GM18511 (cell line): ENCODE results near the gene C8G.

ENCODE experiments used
- ATAC-seq: cut with Tn5 transposase; IDR thresholded peaks from one replicate; pipeline ENCODE4 v1.9.1; 2021; ENCODE audit warnings: mild to moderate bottlenecking, moderate library complexity; ENCODE audit not compliant: unreplicated experiment

C8G gene

DNA sequence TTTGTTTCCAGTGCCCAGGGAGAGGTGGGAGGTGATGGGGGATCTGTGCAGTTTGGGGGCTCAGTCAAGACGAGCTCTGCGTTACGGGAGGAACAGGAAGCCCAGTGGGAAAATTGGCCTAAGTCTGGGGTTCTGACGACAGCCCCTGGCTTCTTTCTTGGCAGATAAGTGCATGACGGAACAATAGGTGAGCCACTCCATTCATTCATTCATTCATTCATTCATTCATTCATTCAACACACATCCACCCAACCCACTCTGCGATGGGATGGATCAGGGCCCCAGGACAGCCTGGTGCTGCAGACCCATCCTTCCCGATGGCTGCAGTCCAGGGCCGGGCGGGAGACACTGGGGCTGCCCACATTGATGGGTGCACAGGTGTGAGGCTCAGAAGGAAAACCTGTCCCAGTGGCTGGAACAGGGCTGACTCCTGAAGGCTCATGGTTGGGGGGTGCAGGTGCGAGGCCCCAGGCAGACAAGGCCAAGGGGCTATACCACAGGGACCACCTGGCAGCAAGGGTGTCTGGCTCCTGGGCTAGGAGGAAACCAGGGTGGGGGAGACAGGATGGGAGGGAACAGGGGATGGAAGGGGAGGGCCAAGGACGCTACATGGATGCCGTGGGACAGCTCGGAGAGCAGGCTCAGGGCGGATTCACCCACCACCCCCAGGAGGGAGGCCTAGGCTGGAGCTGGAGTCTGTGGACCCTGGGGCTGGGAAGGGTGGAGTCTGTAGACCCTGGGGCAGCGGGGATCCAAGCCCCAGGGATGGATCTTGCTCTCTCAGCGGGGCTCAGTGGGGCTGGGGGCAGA is 35.8 kb downstream of the C8G start:
- ATAC-seq, result no peak

DNA sequence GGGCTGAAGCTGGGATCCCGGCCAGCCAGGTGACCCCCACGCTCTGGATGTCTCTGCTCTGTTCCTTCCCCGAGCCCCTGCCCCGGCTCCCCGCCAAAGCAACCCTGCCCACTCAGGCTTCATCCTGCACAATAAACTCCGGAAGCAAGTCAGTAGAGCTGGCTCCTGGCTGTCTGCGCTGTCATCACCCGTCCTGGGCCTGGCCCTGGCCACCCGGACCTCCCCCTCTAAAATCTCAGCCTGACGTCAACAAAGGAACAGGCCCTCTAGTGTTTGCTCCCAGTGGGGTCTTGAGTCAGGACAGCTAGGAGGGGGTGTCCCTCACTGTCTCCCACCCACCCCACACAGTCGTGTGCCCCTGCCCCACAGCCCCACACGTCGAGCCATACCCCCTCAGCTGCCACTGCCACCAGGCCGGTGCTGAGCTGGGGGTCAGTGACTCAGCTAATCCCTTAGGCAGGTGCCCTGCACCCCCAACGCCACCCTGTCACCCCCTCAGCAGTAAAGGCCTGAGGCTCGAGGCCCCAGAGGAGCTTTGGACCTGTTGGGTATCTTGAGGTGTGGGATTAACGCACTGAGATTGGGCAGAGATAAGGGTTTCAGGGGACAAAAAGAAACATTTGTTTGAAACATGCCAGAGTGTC is 36.7 kb downstream of the C8G start:
- ATAC-seq, result no peak

DNA sequence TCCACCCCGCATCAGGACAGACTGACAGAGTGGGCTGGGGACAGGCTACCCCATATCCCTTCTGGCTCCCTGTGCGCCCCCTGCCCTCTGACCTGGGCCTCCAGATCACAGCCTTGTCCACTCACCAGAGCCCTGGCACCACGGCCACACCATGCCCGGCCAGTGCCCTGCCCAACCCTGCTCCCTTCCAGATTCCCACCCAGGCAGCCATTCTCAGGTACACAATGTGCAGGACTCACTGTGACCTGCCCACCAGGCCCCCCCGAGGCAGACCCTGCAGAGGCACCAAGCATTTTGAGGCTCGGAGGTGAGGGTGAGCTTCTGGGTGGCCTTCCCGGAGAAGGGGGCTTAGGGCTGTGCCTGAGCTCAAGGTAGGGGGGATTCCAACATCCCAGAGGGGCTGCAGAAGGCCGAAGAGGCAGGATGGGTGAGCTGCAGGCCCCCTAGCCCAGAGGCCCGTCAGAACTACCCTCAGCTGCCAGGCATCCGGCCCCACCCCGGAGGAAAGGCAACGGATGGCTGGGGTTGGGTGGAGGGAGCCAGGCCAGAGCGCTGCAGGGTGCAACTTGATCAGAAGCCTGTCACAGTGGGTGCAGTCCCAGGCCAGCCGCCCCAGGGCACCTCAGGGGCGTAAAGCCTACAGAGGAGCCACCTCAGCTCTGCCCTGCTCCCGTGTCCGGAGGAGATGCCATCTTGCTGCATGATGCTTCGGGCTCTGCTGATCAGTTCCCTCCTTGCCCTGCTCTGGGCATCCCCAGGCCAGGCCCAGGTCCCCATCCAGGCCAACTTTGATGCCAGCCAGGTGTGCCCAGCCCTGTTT is 37.4 kb downstream of the C8G start, which contains the start of gene LCNL1:
TSS of gene LCNL1 (plus strand) at position 762 of the 820 bp plus-strand sequence. CDS start 594 bp downstream, outside the sequence.
- ATAC-seq, result no peak

DNA sequence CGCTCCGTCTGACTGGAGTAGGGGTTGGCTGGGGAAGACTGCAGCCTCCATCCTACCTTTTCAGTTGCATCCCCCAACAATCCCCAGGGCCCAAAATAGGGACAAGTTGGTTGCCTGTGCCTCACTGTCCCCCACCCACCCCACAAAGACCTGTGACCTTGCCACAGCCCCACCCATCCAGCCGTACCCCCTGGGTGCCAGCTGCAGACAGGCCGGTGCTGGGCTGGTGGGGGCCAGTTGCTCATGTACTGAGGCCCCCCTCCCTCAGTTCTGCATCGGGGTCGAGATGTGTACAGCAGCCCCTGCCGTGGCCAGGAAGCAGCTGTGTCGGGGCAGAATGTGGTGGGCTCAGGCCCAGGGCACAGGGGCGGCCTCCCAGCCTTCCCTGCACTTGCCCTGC is 38.1 kb downstream of the C8G start:
- no peak for ATAC-seq

DNA sequence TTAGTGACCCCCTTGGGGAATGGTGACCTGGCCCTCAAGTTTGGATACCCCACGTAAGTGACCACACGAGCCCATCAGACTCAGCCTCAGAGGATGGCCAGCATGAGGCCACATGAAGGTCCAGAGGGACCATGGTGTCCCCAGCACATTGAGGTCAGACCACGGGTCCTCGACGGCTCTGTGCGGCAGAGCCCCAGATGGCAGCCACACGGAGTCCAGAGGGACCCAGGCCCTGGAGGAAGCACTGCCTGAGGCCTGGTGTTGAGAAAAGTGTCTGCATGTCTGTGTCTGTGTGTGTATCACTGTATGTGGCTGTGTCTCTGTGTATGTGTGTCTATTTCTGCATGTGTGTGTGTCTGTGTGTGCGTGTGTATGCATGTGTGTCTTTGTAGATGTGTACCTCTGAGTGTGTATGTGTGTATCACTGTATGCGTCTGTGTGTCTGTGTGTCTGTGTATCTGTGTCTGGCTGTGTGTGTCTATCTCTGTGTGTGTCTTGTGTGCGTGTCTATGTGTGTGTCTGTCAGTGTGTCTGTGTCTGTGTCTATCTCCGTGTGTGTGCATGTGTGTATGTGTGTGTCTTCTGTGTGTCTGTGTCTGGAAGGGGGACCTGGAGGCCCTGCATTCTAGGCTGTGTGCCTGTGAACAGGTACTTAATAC is 38.7 kb downstream of the C8G start:
- no peak for ATAC-seq

DNA sequence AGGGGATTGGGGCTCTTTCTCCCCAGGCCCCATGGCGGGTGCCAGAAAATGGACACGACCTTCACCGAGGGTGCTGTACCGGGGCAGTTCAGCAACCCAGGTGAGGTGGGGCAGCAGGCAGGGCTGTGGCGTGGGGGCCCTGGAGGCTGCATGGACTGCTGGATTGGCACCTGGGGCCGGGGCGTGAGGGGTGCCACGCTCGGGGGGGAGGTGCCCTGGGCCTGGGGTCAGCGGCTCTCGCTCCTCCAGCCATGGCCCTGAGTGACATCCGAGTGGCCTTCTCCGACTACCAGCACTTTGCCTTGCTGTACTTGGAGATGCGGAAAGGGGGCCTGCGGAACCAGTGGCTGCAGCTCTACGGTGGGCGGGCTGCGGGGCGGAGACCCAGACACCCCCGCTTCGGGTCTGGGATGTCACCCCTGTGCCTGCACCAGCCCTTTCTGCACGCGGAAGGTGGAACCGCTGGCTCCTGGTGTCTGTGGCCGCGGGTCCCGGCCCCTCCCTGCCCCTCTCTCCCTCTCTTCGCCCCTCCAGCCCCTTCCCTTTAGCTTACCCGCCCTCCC is 39.5 kb downstream of the C8G start:
- ATAC-seq, result no peak

DNA sequence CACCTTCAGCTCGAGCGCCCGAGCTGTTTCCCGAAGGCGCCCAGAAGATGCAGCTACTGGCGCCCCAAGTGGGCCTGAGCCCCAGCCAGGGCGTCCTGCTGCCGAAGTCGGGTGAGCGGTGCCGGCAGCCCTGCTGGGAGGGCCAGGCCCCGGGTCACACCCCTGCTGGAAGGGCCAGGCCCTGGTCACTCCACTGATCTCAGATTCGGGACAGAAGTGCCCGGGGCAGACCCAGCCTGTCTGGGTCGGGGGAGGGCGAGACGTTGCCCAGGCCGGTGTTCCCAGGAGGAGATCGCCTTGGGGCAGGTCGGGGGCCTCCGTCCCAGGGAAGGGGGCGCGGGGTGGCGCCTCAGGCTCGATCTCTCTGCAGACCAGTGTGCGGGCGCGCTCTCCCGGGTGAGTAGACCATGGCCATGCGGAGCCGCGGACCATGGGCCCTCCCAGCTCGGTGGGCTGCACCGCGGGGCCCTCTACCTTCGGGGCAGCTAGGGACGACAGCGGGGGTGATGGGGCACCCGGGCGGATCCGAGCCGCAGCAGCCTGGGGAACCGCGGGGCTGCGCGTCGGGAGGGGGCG is 40.1 kb downstream of the C8G start:
- no peak for ATAC-seq

DNA sequence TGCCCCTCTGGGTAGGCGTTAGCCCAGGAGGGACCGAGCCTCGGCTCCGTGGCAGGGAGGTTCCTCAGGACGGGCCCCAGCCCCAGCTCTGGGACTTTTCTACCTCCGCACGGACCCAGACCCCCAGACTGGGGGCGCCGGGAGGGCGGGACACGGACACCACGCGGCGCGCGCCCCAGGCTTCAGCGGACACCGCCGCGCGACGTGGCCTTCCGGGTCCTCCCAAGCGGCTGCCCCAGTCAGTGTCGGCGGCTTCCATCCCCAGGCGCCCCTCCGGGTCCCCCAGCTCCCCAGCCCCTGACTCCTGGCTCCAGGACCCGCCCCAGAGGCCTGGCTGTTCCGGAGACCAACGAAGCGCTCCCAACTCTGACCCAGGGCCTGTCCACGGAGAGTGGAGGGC is 40.8 kb downstream of the C8G start:
- ATAC-seq, result no peak

DNA sequence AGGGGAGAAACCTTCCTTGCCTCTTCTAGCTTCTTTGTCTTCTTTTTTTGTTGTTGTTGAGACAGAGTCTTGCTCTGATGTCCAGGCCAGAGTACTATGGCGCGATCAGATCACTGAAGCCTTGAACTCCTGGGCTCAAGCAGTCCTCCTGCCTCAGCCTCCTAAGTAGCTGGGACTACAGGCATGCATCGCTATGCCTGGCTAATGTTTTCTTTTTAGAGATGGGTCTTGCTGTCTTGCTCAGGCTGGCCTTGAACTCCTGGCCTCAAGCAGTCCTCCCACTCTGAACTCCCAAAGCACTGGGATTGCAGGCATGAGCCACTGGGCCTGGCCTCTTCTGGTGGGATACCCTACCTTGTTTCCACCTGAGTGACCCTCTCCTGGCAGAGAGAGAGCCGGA is 43.8 kb downstream of the C8G start:
- no peak for ATAC-seq

DNA sequence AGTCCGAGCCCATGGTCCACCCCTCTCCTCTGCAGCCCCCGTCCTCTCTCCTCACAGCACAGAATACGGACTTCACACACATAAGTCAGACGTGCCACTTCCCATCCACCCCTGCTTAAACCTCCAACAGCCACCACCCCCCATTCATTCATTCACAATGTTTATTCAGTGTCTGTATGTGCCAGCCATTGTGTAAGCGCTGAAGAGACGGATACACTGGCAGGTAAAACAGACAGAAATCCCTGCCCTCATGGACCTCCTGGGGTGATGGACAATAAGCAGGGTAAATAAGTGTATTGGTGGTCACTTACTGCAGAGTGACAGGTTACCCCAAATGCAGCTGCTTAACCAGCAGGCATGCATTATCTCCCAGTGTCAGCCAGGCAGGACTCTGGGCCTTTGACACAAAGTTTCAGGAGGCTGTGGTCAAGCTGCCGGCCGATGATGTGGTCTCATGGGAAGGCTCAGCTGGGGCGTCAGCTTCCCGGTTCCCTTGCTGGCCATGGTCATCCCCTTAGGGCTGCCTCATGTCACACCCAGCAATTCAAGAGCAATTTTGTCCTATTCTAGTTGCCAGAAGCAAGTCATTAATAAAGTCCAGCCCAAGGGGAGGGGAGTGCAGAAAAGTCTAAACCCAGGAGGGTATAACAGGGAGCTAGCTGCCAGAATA is 45.3 kb downstream of the C8G start:
- no peak for ATAC-seq

DNA sequence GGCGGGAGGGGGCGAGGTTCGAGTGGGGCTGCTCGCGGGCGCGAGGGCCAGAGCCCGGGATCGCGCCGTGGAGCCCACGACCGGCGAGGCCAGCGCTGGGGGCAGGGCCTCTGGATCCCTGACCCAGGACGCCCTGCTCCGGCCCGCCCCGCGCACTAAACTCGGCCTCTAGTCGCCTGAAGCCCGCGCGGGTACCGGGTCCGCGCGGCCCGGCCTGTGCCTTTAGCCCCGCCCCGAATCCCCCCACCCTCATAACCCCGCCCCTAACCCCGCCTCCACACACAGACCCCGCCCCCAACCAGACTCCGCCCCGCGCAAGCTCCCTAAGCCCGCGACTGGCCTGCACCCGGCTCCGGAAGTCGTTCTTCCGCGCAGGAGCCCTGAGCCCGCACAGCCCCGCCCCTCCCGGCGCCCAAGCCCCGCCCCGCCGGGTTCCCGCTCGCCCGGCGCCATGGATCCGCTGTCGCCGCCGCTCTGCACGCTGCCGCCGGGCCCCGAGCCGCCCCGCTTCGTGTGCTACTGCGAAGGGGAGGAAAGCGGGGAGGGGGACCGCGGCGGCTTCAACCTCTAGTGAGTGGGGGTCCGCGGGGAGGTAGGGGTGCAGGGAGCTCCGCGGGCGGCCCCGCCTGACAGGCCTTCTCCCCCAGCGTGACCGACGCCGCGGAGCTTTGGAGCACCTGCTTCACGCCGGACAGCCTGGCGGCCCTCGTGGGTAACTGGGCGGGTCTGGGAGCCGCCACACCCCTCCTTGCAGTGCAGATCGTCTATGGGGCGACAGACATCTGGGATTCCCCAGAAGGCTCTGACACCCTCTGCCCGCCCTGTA is 47.2 kb downstream of the C8G start, which contains the start of gene PAXX:
TSS of gene PAXX (plus strand) at position 430 of the 826 bp plus-strand sequence. CDS start at position 452, 22 bp downstream.
- peak; percentile 83 for ATAC-seq

DNA sequence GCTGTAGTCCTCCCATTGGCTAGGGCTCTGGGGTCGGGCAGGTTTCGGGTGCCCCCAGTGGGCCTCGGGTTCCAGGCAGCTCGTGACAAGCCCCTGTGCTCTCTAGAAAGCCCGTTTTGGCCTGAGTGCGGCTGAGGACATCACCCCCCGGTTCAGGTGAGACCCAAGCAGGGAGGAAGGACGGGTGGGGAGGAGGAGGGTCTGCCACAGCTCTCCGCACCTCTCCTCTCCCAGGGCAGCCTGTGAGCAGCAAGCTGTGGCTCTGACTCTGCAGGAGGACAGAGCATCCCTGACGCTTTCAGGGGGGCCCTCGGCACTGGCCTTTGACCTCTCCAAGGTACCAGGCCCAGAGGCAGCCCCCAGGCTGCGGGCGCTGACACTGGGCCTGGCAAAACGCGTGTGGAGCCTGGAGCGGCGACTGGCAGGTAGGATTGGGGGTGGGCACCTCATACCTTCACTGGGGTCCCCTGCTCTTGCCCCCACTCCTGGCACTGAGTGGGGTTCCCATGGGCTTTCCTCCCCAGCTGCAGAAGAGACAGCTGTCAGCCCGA is 47.9 kb downstream of the C8G start:
- ATAC-seq, result peak; percentile 9

DNA sequence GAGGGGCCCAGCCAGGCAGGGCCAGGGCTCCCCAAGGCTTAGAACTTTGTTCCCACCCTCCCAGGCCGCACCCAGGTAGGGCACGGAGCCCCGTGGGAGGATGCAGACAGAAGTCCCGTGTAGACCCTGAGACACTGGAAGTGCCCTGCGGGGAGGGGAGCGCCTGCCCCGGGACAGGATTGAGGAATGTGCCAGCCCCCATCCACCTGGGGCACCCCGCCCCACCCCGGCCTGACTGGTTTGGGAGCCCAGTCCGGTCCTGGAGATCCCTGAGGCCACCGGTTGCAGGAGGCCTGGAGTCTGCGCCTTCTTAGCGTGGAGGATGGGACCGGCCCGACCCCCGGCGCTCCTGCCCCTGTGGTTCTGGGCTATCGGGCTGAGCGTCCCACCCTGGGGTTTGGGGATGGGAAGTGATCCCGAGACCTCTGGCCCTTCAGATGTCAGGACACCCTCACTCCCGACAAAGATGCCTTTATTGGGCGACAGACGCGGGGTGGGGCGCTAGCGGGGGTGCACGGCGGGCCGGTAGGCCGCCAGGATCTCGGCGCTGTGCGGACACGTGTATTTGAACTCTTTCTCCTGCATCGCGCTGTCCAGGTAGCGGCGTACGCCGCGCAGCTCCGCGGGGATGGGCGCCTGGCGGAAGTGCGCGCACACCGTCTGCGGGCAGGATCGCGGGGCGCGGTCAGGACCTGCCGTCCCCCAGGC is 49.3 kb downstream of the C8G start:
- no peak for ATAC-seq

DNA sequence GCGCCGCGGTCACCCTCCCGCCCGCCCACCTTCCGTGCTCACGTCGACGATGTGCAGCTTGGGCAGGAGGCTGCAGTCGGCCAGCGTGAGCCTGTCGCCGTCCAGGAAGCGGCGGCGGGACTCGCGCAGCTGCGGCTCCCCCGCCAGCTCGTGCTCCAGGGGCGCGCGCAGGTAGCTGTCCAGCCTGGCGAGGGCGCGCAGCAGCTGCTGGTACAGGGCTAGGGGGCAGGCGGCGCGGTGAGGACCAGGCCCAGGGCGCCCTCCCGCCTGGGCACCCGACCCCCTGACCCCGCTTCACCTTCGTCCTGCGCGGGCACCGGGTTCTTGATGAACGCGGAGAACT is 49.8 kb downstream of the C8G start:
- ATAC-seq, result no peak

DNA sequence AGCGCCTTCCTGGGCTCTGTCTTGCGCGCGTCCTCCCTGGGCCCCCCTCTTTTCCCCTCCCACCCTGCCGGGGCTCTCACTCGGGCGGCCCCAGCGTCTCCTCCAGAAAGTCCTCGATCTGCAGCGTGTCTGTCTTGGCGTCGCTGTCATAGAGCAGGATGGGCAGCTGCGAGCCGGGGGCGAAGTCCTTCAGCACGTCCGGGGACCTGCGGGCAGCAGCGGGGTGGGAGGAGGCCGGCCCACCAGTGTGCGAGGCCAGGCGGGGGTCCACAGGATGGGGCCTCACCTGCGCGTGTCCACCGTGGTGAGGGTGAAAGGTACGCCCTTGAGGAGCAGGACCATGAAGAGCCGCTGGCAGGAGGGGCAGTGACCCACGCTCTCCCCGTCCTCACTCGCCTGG is 50.3 kb downstream of the C8G start:
- no peak for ATAC-seq

DNA sequence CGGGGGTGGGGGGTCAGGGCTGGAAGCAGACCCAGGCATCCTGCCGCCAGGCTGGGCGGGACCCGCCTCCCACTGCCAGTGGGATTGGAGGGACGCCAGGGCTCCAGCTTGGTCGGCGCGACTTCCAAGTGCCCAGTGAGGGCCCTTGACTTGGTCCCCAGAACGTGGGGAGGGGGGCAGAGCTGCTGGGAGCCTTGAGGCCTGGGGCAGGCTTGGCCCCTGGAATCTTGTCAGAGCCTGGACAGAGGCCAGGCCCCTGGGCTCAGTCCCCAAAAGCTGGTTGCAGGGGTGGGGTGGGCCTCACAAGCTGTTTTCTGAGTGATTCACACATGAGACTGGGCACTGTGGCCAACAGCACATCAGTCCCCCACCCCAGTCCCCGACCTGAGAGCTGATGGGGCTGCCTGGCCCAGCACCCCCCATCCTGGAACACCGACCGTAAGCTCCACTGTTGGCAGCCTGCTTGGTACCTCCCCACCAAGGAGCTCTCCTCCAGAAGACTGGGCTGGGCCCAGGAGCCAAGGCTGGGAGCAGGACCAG is 50.8 kb downstream of the C8G start:
- ATAC-seq, result no peak
